SK-N-SH treated with all-trans-retinoic acid at 6 μM for 48 hours (cell line): ENCODE data around the gene EMB.
"Not testable (repeated sequence)": the region's sequence is repeated elsewhere in the genome, so short reads cannot be mapped to it uniquely, and the experiment has no call there.

Experiments used
- ARNTL ChIP-seq: fragments of 450-650 bp; formaldehyde crosslinking; IDR thresholded peaks from 2 replicates; pipeline ENCODE4 v1.5.0; 2020; ENCODE audit warnings: low read depth, mild to moderate bottlenecking, moderate library complexity, borderline replicate concordance
- ESRRG ChIP-seq: fragments of 250-450 bp; sonication (Bioruptor Pico); IDR thresholded peaks from 2 replicates; pipeline ENCODE4 v1.6.1; 2021; ENCODE audit warnings: mild to moderate bottlenecking
- ISL1 ChIP-seq: fragments of 250-450 bp; sonication (Bioruptor Pico); IDR thresholded peaks from 2 replicates; pipeline ENCODE4 v2.1.2; 2022; ENCODE audit warnings: mild to moderate bottlenecking, moderate library complexity
- SNAI2 ChIP-seq: fragments of 250-450 bp; sonication (Bioruptor Pico); IDR thresholded peaks from 2 replicates; pipeline ENCODE4 v1.5.0; 2020; ENCODE audit warnings: mild to moderate bottlenecking, moderate library complexity
- ZNF70 ChIP-seq: fragments of 450-650 bp; formaldehyde crosslinking; IDR thresholded peaks from 2 replicates; pipeline ENCODE4 v1.5.0; 2020; ENCODE audit warnings: mild to moderate bottlenecking, moderate library complexity

- TF ChIP-seq ZNF70, ESRRG, SNAI2, ISL1, ARNTL (CRISPR knock-in tag): not testable (repeated sequence)
Observed at GRCh38 chr5:50489491-50489890, 48.4 kb upstream of the EMB start.
